ENCODE results near the gene LAMA2.
A peak's percentile ranks its signal among the peaks of the same experiment; 100 is the strongest.

DNA sequence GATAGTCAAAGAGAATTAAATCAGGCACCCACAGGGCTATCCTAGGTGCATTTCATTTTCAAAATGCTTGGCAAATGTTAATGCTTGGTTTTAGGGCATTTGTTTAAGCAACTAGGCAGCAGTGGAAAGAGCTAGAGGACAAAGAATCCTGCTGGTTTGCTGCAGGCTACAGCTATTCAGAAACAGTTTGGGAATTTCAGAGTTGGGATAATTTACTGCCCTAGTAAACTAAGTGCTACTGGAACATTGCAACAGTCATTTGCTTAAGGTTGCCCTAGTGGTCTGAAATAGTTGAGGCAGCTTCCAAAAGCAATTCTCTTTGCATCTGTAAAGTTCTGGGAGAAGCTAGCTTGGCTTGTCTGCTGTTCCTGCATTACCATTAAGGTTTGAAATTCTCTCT lies 312.7 kb downstream of the LAMA2 start:
- peak in 1 of 2 experiments; percentile 35; a peak in 2 of 4 replicates for TF ChIP-seq CTCF (conservative IDR thresholded peaks at IDR 0.05; ENCODE audit: low read depth in 2 of 2)
- TF ChIP-seq EZH2phosphoT487 (IDR thresholded peaks at IDR 0.05; ENCODE audit: unreplicated experiment), result no peak
- no peak for TF ChIP-seq EZH2 (IDR thresholded peaks at IDR 0.05; ENCODE audit: low read depth, unreplicated experiment)
- TF ChIP-seq ZNF331 (CRISPR knock-in tag; IDR thresholded peaks at IDR 0.05; ENCODE audit: low read depth), result no peak
- TF ChIP-seq, protein P1, sequence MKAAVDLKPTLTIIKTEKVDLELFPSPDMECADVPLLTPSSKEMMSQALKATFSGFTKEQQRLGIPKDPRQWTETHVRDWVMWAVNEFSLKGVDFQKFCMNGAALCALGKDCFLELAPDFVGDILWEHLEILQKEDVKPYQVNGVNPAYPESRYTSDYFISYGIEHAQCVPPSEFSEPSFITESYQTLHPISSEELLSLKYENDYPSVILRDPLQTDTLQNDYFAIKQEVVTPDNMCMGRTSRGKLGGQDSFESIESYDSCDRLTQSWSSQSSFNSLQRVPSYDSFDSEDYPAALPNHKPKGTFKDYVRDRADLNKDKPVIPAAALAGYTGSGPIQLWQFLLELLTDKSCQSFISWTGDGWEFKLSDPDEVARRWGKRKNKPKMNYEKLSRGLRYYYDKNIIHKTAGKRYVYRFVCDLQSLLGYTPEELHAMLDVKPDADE (IDR thresholded peaks at IDR 0.05), result no peak
- no peak for TF ChIP-seq POLR2AphosphoS5 (IDR thresholded peaks at IDR 0.05; ENCODE audit: low read depth)
- no peak for TF ChIP-seq JUNB (IDR thresholded peaks at IDR 0.05; ENCODE audit: unreplicated experiment)
- TF ChIP-seq STAT1 (IDR thresholded peaks at IDR 0.05; ENCODE audit: unreplicated experiment), result no peak
- TF ChIP-seq, protein P2, sequence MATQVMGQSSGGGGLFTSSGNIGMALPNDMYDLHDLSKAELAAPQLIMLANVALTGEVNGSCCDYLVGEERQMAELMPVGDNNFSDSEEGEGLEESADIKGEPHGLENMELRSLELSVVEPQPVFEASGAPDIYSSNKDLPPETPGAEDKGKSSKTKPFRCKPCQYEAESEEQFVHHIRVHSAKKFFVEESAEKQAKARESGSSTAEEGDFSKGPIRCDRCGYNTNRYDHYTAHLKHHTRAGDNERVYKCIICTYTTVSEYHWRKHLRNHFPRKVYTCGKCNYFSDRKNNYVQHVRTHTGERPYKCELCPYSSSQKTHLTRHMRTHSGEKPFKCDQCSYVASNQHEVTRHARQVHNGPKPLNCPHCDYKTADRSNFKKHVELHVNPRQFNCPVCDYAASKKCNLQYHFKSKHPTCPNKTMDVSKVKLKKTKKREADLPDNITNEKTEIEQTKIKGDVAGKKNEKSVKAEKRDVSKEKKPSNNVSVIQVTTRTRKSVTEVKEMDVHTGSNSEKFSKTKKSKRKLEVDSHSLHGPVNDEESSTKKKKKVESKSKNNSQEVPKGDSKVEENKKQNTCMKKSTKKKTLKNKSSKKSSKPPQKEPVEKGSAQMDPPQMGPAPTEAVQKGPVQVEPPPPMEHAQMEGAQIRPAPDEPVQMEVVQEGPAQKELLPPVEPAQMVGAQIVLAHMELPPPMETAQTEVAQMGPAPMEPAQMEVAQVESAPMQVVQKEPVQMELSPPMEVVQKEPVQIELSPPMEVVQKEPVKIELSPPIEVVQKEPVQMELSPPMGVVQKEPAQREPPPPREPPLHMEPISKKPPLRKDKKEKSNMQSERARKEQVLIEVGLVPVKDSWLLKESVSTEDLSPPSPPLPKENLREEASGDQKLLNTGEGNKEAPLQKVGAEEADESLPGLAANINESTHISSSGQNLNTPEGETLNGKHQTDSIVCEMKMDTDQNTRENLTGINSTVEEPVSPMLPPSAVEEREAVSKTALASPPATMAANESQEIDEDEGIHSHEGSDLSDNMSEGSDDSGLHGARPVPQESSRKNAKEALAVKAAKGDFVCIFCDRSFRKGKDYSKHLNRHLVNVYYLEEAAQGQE (IDR thresholded peaks at IDR 0.05; ENCODE audit: unreplicated experiment), result no peak
- TF ChIP-seq ZNF114 (CRISPR knock-in tag; IDR thresholded peaks at IDR 0.05), result no peak
- TF ChIP-seq CREB1 (CRISPR knock-in tag; IDR thresholded peaks at IDR 0.05; ENCODE audit: low read depth), result no peak
- no peak for TF ChIP-seq NANOG (IDR thresholded peaks at IDR 0.05; ENCODE audit: borderline replicate concordance)
